ENCODE results near the gene MPZL1.

MPZL1 gene

DNA sequence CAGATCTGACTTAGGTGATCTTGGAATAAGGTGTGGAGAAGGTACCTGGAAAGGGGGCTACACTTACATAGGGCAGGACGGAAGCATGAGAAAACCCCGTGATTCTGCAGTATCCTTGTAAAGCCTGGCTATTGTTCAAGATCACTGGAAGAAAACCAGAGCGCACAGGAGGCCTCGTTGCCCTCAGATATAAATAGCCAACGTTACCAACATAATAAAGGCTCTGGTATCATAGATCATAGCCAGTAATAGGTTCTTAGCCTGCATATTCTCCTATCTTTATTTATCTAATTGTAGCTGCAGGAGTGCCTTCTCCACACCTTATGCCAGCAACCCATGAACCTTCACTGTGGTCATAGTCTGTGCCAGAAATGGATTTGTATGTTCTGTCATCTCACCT, 35.9 kb upstream of the MPZL1 start:
- TF ChIP-seq, protein P1, sequence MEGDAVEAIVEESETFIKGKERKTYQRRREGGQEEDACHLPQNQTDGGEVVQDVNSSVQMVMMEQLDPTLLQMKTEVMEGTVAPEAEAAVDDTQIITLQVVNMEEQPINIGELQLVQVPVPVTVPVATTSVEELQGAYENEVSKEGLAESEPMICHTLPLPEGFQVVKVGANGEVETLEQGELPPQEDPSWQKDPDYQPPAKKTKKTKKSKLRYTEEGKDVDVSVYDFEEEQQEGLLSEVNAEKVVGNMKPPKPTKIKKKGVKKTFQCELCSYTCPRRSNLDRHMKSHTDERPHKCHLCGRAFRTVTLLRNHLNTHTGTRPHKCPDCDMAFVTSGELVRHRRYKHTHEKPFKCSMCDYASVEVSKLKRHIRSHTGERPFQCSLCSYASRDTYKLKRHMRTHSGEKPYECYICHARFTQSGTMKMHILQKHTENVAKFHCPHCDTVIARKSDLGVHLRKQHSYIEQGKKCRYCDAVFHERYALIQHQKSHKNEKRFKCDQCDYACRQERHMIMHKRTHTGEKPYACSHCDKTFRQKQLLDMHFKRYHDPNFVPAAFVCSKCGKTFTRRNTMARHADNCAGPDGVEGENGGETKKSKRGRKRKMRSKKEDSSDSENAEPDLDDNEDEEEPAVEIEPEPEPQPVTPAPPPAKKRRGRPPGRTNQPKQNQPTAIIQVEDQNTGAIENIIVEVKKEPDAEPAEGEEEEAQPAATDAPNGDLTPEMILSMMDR (IDR thresholded peaks at IDR 0.05), result no peak

DNA sequence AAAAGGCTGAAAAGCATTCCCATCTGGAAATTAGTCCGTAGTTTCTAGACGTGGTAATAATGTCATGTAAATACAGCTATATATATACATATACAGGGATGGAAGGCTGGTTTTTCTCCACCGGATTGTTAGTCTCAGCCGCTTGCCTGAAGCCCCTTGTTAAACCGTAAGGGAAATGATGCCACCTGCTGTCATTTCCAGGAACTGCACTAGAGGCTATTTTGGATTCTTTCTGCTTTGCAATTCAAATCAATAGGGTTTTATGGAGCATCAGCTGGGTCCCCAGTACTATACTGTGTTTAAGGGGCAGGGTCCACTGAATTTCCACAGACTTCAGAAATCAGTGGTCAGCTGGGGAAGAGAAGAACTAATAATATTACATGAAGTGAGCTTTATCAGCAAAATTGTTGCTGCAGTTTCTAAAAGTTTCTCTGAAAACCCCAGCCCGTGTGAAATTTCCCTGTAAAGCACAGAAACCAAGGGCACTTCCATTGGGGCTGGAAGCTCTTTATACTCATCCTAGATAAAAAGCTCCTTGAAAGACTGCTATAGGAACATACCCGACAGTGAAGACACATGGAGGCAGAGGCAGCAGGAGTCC, 33.8 kb upstream of the MPZL1 start:
- TF ChIP-seq, protein P1 (IDR thresholded peaks at IDR 0.05), result peak; percentile 97

DNA sequence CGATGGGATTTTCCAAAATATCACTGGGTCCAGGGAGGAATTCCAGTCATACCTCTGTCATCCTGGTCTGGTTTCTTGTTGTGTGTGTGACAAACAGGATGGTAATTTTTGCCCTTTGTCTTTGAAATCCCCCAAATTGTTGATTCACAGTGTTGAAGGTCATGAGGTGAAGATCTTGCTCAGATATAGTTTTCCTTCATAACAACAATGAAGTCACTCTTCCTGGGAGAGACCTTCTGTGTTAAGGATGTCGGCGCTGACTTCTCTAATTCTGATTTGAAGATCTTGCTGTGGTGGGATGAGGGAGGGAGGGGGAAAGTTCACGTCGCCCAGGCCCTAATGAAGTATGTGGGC, 32.2 kb upstream of the MPZL1 start:
- TF ChIP-seq, protein P1 (IDR thresholded peaks at IDR 0.05), result no peak

DNA sequence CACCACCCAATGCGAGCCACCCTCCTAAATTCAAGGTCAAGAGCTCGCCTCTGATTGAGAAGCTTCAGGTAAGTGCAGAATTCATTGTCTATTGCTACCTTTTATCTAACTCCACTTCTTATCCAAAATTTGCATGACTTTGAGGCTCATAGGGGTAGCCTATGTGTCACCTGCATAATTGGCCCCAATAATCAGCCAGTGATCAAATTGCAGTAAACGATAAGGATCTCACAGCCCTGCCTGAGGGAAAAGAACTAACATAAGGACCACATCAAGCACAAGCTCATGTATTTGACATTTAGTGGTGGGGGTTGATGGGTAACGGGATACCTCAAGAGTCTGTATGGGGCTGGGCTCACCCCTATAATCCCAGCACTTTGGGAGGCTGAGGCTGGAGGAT, 31.7 kb upstream of the MPZL1 start:
- TF ChIP-seq, protein P1 (IDR thresholded peaks at IDR 0.05), result no peak

DNA sequence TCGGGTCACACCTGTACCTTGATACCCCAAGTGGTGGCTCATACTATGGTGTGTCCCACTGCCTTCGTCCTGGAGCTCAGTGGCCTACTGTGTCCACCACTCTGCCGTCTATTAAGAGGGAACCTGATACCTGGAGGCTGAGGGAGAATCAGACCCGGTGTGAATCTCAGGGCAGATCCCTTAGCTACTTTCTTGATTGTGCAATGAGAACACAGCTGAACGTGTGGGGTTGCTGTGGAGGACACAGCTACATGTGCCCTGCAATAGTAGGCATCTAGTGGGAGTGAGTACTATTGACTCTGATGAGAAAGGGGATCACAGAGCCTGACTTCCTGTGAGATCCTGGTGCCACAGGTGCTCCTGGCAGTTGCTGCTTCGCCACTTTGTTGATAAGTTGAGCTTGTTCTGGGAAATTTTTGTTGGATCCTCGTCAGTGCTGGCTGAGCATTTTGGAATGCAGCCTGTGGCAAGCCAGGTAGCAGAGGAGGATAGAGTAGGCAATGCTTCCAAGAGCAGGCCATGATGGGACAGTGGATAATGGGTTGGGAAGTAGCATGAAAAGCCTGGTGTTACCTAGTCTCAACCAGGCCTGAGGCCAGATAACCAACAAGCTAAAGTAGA, 28.2 kb upstream of the MPZL1 start:
- TF ChIP-seq, protein P1 (IDR thresholded peaks at IDR 0.05), result no peak

DNA sequence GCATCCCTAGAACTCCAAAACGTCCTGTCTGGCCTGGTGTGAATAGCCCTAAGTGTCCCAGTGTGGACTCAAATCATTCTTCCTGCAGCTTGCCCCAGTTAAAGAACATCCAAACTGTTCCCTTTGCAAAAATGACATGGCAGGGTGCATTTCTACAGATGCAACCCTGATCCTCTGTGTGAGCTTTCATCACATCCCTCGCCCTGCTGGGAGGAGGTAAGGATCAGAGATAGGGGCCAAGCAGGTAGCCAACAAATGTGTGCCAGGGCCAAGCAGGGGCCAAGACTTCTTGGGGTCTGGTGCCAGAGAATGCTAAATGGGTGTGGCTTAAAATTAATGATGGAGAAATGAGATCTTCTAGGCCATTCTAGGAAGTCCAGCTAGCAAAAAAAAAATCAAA, 27.1 kb upstream of the MPZL1 start:
- TF ChIP-seq, protein P1 (IDR thresholded peaks at IDR 0.05), result no peak

DNA sequence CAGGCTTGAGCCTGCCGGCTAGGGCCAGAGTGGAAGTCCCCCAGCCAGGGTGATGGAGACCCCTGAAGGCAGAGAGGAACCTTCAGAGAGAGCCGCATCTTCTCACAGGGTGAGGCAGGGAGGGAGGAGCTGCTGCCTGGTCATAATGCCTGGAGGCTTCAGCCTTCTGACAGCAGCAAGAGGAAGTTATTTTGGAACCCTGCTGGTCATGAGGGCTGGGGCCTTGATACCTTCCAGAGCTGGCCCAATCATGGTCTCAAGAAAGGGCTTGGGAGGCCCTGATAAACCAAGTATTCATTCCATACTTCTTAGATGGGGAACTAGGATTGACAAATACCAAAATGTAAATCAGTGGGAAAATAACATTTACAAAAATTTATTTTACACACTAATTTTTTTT, 26.6 kb upstream of the MPZL1 start:
- TF ChIP-seq, protein P1 (IDR thresholded peaks at IDR 0.05), result no peak

All from LNCAP (cell line).